Activated CD8-positive, alpha-beta memory T cell treated with anti-CD3 and anti-CD28 coated beads, Interleukin-2, amount 10 ng/mL, durations not matched to agents 7 days and 5 days (primary cell): ENCODE results near the gene ETDC. TPM values are rescaled to one million over a fixed set of nuclear protein-coding genes. Genes with fewer than 3 reads are reported as not detected.
"Not testable (repeated sequence)": the region's sequence is repeated elsewhere in the genome, so short reads cannot be mapped to it uniquely, and the experiment has no call there.

ENCODE experiments used
- ATAC-seq: fragments of 150-1000 bp; cut with Tn5 transposase; one replicate; pipeline ENCODE4 v1.10.0; 2021; ENCODE audit warnings: moderate library complexity
- CTCF ChIA-PET: fragments of 350-600 bp; sonication (Branson Sonifier 250); formaldehyde crosslinking; loops from one replicate; lab custom pipeline; 2021; ENCODE audit warnings: antibody characterized with exemption; lab: Charles Lee
- DNase-seq: peaks from one replicate; pipeline ENCODE4 v3.0.0-alpha.2; 2020
- H3K27ac Mint-ChIP-seq: one replicate; pipeline ENCODE4 v1.8.0; 2021; ENCODE audit warnings: mild to moderate bottlenecking, mixed read lengths
- H3K27me3 Mint-ChIP-seq: one replicate; pipeline ENCODE4 v1.8.0; 2021; ENCODE audit warnings: mixed read lengths
- H3K36me3 Mint-ChIP-seq: one replicate; pipeline ENCODE4 v1.8.0; 2021; ENCODE audit warnings: mild to moderate bottlenecking, mixed read lengths
- H3K4me1 Mint-ChIP-seq: one replicate; pipeline ENCODE4 v1.8.0; 2021; ENCODE audit warnings: mixed read lengths
- H3K4me3 Mint-ChIP-seq: one replicate; pipeline ENCODE4 v1.8.0; 2021; ENCODE audit warnings: mild to moderate bottlenecking, moderate library complexity, mixed read lengths
- H3K9me3 Mint-ChIP-seq: one replicate; pipeline ENCODE4 v1.8.0; 2022; ENCODE audit warnings: low read depth, mixed read lengths
- total RNA-seq, 2 experiments: library from RNA; stranded (reverse); gene quantifications; one replicate each; pipeline ENCODE4 v1.2.3, GENCODE V29; 2021

ETDC gene
- total RNA-seq = not detected

DNA sequence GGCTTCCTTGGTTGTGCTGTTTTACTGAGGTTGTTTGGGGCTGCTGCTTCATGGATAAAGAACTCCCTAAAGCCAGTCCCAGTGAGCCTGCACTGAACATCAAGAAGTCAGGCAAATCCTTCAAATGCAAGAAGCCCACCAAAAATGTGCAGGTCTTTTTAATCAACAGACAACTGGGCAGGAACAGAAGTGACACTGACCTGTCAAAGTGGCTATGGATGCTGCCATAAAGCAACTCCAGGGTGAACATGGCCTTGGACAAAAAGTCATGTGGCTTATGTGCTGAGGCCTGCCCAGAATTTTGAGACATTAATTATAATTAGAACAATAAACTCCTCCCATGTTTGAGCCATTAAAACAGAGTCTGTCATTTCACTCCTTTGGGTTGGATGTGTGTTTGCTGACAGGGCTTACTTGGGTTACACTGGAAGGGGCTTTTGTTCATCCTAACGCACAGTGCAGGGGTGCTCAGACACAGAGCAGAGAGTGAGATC, at the start of gene ETDC:
Gene ETDC (plus strand): TSS at position 51 of the 494 bp plus-strand sequence. CDS start 0 bp downstream, at position 51.
- CTCF ChIA-PET = no interaction called here
- peaks cover 4% of the 10 kb centered on the region for H3K4me1 Mint-ChIP-seq
- H3K36me3 Mint-ChIP-seq = peaks cover 4% of the 10 kb centered on the region
- no peaks in the 10 kb centered on the region for H3K27me3 Mint-ChIP-seq
- no peak for ATAC-seq
- DNase-seq = no peak
- H3K4me3 Mint-ChIP-seq = no peak within 1 kb of the TSS
- H3K9me3 Mint-ChIP-seq = peaks cover 9% of the 10 kb centered on the region
- no peak within 1 kb of the TSS for H3K27ac Mint-ChIP-seq

DNA sequence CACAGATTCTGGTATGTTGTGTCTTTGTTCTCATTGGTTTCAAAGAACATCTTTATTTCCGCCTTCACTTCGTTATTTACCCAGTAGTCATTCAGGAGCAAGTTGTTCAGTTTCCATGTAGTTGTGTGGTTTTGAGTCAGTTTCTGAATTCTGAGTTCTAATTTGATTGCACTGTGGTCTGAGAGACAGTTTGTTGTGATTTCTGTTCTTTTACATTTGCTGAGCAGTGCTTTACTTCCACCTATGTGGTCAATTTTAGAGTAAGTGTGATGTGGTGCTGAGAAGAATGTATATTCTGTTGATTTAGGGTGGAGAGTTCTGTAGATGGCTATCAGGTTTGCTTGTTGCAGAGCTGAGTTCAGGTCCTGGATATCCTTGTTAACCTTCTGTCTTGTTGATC, 48.3 kb upstream of the ETDC start:
- CTCF ChIA-PET, H3K4me1 Mint-ChIP-seq, ATAC-seq, H3K9me3 Mint-ChIP-seq, DNase-seq, H3K4me3 Mint-ChIP-seq, H3K36me3 Mint-ChIP-seq, H3K27me3 Mint-ChIP-seq: not testable (repeated sequence)
- H3K27ac Mint-ChIP-seq = peak overlapping the region; percentile 62

DNA sequence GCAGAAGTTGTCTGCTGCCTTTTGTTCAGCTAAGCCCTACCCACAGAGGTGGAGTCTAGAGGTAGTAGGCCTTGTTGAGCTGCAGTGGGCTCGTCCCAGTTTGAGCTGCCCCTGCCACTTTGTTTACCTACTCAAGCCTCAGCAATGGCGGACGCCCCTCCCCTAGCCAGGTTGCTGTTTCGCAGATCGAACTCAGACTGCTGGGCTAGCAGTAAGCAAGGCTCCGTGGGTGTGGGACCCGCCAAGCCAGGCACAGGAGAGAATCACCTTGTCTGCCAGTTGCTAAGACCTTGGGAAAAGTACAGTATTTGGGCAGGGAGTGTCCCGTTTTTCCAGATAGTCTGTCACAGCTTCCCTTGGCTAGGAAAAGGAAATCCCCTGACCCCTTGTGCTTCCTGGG, 45.9 kb upstream of the ETDC start:
- DNase-seq, H3K27ac Mint-ChIP-seq, H3K36me3 Mint-ChIP-seq, H3K4me1 Mint-ChIP-seq, H3K9me3 Mint-ChIP-seq, CTCF ChIA-PET, ATAC-seq, H3K4me3 Mint-ChIP-seq: not testable (repeated sequence)
- peaks cover 18% of the 10 kb centered on the region for H3K27me3 Mint-ChIP-seq

DNA sequence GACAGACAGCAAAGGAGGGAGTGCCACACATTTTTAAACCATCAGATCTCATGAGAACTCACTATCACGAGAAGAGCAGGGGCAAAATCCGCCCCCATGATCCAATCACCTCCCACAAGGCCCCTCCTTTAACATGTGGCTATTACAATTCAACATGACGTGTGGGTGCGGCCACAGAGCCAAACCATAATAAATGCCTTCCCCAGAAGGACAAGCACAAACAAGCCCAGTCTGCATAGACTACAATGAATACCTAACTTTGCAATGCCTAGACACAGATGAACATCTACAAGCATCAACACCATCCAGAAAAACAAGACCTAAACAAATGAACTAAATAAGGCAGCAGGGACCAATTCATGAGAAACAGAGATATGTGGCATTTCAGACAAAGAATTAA, 45.1 kb upstream of the ETDC start:
- H3K36me3 Mint-ChIP-seq = peaks cover 9% of the 10 kb centered on the region
- CTCF ChIA-PET = no interaction called here
- no peak overlapping the region for H3K4me3 Mint-ChIP-seq
- ATAC-seq (no peak), DNase-seq (no peak)
- H3K4me1 Mint-ChIP-seq = peaks cover 10% of the 10 kb centered on the region
- no peak overlapping the region for H3K27ac Mint-ChIP-seq
- H3K27me3 Mint-ChIP-seq = peaks cover 21% of the 10 kb centered on the region
- peaks cover 5% of the 10 kb centered on the region for H3K9me3 Mint-ChIP-seq

DNA sequence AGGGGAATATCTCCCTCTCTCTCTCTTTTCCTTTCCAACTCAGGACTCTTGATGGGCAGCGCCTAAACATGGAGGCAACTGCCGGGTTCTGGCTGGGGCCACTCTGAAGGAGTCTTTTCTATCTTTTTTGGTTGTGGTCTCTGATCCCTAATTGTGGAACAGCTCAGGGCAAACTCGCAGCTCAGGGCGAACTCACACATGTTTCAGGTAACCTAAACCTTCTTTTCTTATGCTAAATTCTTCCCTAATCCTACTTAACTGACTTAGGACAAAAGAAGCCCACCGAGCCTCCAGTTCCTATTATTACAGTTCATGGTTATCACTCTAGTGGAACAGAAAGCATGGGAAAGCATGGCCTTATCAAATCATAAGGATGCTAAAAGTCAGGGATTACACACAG, 36.1 kb upstream of the ETDC start:
- H3K9me3 Mint-ChIP-seq = peaks cover 2% of the 10 kb centered on the region
- no peaks in the 10 kb centered on the region for H3K4me1 Mint-ChIP-seq
- H3K36me3 Mint-ChIP-seq = no peaks in the 10 kb centered on the region
- DNase-seq = no peak
- H3K27ac Mint-ChIP-seq = no peak overlapping the region
- CTCF ChIA-PET = no interaction called here
- no peak for ATAC-seq
- H3K4me3 Mint-ChIP-seq = no peak overlapping the region
- peaks cover 3% of the 10 kb centered on the region for H3K27me3 Mint-ChIP-seq

DNA sequence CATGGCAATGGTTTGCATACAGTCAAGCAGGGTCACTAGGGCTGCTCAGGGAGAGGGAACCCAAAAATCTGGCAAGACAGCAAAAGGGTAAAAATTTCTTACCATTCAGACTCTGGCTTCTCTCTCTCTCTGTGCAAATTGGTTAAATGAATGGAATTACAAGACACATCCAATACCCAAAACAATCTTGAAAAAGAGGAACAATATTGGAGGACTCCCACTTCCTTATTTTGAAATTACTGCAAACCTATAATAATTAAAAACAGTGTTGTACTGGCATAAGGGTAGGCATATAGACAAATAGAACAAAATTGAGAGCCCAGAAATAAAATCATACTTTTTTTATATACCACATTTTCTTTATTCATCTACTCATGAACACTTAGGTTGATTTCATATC, 33.3 kb upstream of the ETDC start:
- Mint-ChIP-seq H3K4me1 (no peaks in the 10 kb centered on the region), H3K27me3 (no peaks in the 10 kb centered on the region), H3K27ac (no peak overlapping the region), H3K9me3 (peaks cover 6% of the 10 kb centered on the region), H3K36me3 (peaks cover 6% of the 10 kb centered on the region), H3K4me3 (no peak overlapping the region)
- CTCF ChIA-PET = no interaction called here
- no peak for DNase-seq
- ATAC-seq = no peak

DNA sequence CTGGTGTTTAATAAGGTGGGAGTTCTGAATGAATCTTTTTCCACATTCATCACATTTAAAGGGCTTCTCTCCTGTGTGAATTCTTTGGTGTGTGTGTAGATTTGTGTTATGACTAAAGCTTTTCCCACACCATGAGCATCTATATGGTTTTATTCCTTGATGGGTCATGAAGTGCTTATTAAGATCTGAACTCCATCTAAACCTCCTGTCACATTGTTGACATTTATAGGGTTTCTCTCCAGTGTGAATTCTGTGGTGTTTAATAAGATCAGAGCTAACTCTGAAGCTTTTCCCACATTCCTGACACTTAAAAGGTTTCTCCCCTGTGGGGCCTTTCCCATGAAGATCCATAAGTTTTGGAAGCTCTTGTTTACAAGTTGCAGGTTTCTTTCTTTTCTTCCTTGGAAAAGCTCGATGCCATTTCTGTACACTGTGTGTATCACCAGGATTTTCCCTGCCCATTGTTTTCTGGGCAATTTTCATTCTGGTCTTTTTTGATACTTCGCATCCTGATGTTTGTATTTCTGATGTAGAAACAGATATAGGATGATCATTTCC, 21.9 kb upstream of the ETDC start:
- CTCF ChIA-PET = no interaction called here
- Mint-ChIP-seq H3K27me3 (no peaks in the 10 kb centered on the region), H3K36me3 (peaks cover 36% of the 10 kb centered on the region), H3K27ac (no peak overlapping the region), H3K4me1 (no peaks in the 10 kb centered on the region), H3K9me3 (peaks cover 21% of the 10 kb centered on the region), H3K4me3 (no peak overlapping the region)
- DNase-seq (no peak), ATAC-seq (no peak)

DNA sequence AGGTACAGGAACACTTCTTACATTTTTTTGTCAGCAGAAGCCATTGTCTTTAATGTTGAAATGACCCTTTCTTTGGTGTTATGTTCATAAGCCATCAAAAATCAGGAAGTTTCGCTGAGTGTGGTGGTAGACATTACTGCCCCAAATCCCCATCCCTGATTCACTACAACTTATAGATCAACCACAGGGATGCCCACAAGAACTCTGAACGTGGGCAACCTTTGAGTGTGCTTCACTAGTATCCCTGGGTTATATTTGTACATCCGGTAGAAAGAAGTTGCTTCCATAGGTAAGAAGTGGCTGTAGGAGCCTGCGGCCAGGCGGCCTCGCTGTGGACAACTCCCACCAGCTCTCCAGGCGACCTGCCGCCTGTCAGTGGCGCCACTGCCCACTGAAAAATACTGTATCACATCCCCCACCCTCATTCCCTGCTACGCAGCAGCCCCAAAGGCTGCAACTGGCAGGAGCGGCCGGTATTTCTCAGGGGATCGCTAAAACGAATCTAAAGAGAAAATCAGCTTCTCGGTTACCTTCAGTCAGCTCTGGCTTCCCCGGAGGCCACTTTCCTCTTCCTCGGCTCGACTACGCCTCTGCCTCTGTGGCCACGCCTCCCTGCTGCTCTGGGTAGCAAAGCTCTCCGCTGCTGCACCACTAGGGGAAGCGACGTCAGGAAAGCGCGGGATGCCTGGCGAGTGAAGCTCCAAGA, 13.9 kb upstream of the ETDC start:
- Mint-ChIP-seq H3K27me3 (no peaks in the 10 kb centered on the region), H3K4me1 (peaks cover 16% of the 10 kb centered on the region), H3K9me3 (peaks cover 6% of the 10 kb centered on the region), H3K36me3 (peaks cover 28% of the 10 kb centered on the region), H3K27ac (peak overlapping the region; percentile 89), H3K4me3 (peak overlapping the region; percentile 81)
- ATAC-seq (peak; percentile 100), DNase-seq (peak; percentile 80)
- CTCF ChIA-PET = interaction anchor here (0.9 to 1.1 kb wide), 3 partner anchors 27 to 177 kb away, joined by 3 read pairs; no protein-coding TSS in a partner anchor

DNA sequence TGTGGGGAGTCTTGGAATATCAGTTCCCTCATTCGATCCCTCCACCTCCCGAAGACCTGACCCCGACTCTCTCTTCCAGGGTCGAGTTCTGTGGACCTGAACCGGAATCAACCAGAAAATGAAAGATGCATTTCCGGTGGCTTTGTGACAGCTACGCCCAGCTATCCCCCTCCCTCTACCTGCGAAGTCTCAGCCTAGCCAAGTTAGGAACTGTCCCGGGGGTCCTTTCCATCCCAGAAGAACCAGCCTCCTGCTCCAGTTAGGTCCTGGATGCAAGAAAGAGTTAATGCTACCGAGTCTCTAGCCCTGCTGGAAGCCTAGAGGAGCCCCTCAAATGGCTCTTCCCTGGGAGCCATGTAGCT, 13.4 kb upstream of the ETDC start:
- Mint-ChIP-seq H3K4me3 (peak overlapping the region; percentile 81), H3K4me1 (peaks cover 16% of the 10 kb centered on the region), H3K27ac (peak overlapping the region; percentile 89), H3K27me3 (no peaks in the 10 kb centered on the region), H3K9me3 (peaks cover 6% of the 10 kb centered on the region), H3K36me3 (peaks cover 23% of the 10 kb centered on the region)
- ATAC-seq = peak; percentile 59
- CTCF ChIA-PET = interaction anchor here (0.9 to 1.1 kb wide), 3 partner anchors 26 to 176 kb away, joined by 3 read pairs; no protein-coding TSS in a partner anchor
- no peak for DNase-seq

DNA sequence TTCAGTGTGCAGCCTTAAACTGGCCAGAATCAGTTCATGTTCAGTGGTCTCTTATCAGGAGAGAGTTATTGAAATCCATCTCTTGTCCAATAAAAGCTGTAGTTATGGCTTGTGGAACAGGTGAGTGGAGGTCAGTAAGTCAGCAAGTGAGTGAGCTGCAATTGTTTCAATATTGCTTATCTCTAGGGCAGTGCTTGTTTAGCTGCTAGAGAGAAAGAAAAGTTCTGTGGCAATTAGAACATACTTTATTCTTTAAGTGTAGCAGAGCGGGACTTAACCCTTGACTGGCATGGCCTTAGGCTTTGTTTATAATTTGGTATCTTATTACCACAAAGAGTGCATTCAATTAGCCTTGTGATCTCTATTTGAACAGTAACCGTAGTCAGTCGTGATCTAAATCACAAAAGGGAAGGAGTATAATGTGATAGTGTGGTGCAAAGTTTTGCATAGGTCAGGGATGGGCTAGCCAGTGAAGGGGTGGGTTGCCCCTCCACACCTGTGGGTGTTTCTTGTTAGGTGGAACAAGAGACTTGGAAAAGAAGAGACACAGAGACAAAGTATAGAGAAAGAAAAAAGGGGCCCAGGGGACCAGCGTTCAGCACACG, 6.9 kb upstream of the ETDC start:
- CTCF ChIA-PET = no interaction called here

DNA sequence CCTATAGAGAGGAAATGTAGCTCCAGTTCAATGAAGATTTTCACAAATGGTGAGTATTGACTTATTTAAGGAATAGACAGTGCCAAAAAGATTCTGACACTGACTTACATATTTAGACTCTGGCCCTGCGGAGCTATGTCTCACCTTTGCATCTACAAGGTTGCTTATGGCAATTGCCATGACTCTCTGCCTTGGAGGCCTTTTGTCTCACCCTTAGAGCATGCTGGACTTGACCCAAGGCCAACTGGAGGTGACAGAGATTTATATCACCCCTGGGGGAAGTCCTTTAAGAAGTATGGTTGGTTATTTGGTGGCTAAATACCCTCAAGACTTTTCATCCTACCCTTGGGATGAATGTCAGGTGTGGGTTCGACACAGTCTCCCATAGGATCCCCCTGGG, 4.5 kb upstream of the ETDC start:
- Mint-ChIP-seq H3K4me3 (no peak overlapping the region), H3K36me3 (peaks cover 2% of the 10 kb centered on the region), H3K27me3 (no peaks in the 10 kb centered on the region), H3K9me3 (no peaks in the 10 kb centered on the region), H3K27ac (no peak overlapping the region), H3K4me1 (peaks cover 4% of the 10 kb centered on the region)
- ATAC-seq (no peak), DNase-seq (no peak)
- CTCF ChIA-PET = no interaction called here

More for the DNA sequence above, 6.9 kb upstream of the ETDC start:
- H3K4me1 Mint-ChIP-seq = no peaks in the 10 kb centered on the region
- H3K4me3 Mint-ChIP-seq = no peak overlapping the region
- H3K9me3 Mint-ChIP-seq = peaks cover 3% of the 10 kb centered on the region
- DNase-seq (no peak), ATAC-seq (no peak)
- H3K36me3 Mint-ChIP-seq = peaks cover 4% of the 10 kb centered on the region
- no peaks in the 10 kb centered on the region for H3K27me3 Mint-ChIP-seq
- no peak overlapping the region for H3K27ac Mint-ChIP-seq

DNA sequence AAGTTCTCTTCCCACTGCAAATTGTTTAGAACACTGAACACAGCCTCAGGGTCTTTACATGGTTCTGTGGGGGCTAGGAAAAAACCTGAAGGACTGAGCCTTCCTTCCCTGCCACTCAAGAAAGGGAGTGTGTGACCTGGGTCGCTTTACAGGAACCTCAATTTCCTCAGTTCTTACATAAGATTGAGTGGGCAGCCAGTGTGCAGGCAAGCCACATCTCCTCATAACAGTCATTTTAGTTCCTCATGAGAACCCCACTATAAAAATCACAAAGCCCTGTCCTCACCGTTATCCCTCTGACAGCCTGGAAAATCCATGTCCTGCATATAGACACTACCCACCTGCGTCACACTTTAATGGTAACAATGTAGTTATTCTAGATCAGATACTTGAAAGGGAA, 2.1 kb upstream of the ETDC start:
- H3K4me1 Mint-ChIP-seq = peaks cover 4% of the 10 kb centered on the region
- ATAC-seq (no peak), DNase-seq (no peak)
- no peaks in the 10 kb centered on the region for H3K27me3 Mint-ChIP-seq
- H3K36me3 Mint-ChIP-seq = peaks cover 4% of the 10 kb centered on the region
- H3K9me3 Mint-ChIP-seq = peaks cover 4% of the 10 kb centered on the region
- H3K4me3 Mint-ChIP-seq = no peak overlapping the region
- CTCF ChIA-PET = no interaction called here
- H3K27ac Mint-ChIP-seq = no peak overlapping the region

DNA sequence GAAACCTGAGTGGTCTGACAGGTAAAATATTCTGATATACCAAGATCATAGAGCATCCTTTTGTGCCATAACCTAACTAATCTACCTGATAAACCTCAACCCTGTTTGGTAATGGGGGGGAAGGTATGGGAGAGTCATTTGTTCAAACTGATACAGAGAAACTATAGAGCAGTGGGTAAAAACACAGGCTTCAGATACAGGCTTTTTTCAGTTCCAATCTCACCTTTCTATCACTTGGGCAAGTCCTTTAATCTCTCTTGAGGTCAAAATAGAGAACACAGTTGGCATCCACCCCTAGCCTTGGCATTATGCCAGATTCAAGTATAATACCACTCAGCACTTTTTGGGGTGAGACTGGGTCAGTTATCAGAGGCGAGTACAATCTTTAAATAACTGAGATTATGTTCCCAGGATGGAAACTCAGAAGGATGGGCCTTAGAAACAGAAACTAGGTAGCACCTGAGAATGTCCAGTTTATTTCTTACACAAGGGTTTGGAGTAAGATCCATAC, 880 bp upstream of the ETDC start:
- CTCF ChIA-PET = no interaction called here
- no peak overlapping the region for H3K4me3 Mint-ChIP-seq
- ATAC-seq (no peak), DNase-seq (no peak)
- H3K27me3 Mint-ChIP-seq = no peaks in the 10 kb centered on the region
- peaks cover 4% of the 10 kb centered on the region for H3K4me1 Mint-ChIP-seq
- no peak overlapping the region for H3K27ac Mint-ChIP-seq
- peaks cover 4% of the 10 kb centered on the region for H3K9me3 Mint-ChIP-seq
- H3K36me3 Mint-ChIP-seq = peaks cover 4% of the 10 kb centered on the region

DNA sequence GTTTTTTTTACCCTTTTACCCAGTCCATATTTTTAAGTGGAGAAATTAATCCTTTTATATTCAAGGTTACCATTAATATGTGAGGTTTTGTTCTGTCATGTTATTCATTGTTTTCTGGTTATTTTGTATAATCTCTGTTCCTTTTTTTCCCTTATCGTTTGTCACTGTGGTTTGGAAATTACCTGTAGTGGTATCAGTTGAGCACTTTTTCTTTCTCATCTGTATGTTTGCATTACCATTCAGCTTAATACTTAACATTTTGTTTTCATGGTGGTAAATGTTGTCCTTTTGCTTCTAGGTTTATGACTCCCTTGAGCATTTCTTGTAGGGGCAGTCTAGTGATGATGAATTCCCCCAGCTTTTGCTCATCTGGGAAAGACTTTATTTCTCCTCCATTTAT, 6.6 kb downstream of the ETDC start:
- peaks cover 31% of the 10 kb centered on the region for H3K36me3 Mint-ChIP-seq
- H3K9me3 Mint-ChIP-seq = peaks cover 18% of the 10 kb centered on the region
- no peak for ATAC-seq
- no peak for DNase-seq
- no peaks in the 10 kb centered on the region for H3K4me1 Mint-ChIP-seq
- no peaks in the 10 kb centered on the region for H3K27me3 Mint-ChIP-seq
- no peak overlapping the region for H3K27ac Mint-ChIP-seq
- no peak overlapping the region for H3K4me3 Mint-ChIP-seq
- CTCF ChIA-PET = no interaction called here
